ENCODE data around the gene USP44.

GRCh38 chr12:95522692-95523091, 28.6 kb downstream of the USP44 start:
- TF ChIP-seq CTCF (IDR thresholded peaks at IDR 0.05 in 8 of 11, conservative IDR thresholded peaks at IDR 0.05 in 3 of 11) (no peak), POLR2A (IDR thresholded peaks at IDR 0.05) (no peak), POLR2AphosphoS5 (IDR thresholded peaks at IDR 0.05) (no peak)

Measured in spleen (tissue), 7 donors.